Measurements from ENCODE around the gene CEP162.

GRCh38 chr6:84118191-84118590, 109.3 kb downstream of the CEP162 start:
- TF ChIP-seq POLR2AphosphoS5 (IDR thresholded peaks at IDR 0.05; ENCODE audit: low read depth) = no peak
- TF ChIP-seq CTCF (conservative IDR thresholded peaks at IDR 0.05; ENCODE audit: low read depth in 2 of 2) = no peak
- no peak for TF ChIP-seq EZH2 (IDR thresholded peaks at IDR 0.05; ENCODE audit: low read depth, unreplicated experiment)
- no peak for TF ChIP-seq REST (IDR thresholded peaks at IDR 0.05; ENCODE audit: unreplicated experiment)
- no peak for TF ChIP-seq STAT1 (IDR thresholded peaks at IDR 0.05; ENCODE audit: unreplicated experiment)
- no peak for TF ChIP-seq CREB1 (CRISPR knock-in tag; IDR thresholded peaks at IDR 0.05; ENCODE audit: low read depth)
